Stimulated activated CD4-positive, alpha-beta T cell treated with anti-CD3 and anti-CD28 coated beads, Interleukin-12 subunit alpha, Interleukin-12 subunit beta, amount 100 ng/mL, for 4 hours (primary cell): Measurements from ENCODE around the gene PIBF1.
"Not testable (repeated sequence)": the region's sequence is repeated elsewhere in the genome, so short reads cannot be mapped to it uniquely, and the experiment has no call there.

Experiments used
- DNase-seq: peaks from one replicate; pipeline ENCODE4 v3.0.0-alpha.2; 2020

Gene PIBF1

GRCh38 chr13:73034901-73035300, 253.0 kb downstream of the PIBF1 start:
- no peak for DNase-seq

- DNase-seq = no peak
Observed at GRCh38 chr13:73035660-73036059, 253.7 kb downstream of the PIBF1 start.

GRCh38 chr13:73036566-73036965, 254.6 kb downstream of the PIBF1 start:
- DNase-seq = no peak

GRCh38 chr13:73038064-73038463, 256.1 kb downstream of the PIBF1 start:
- DNase-seq = no peak

- no peak for DNase-seq
Observed at GRCh38 chr13:73039201-73040108, 257.5 kb downstream of the PIBF1 start.

GRCh38 chr13:73040484-73040883, 258.6 kb downstream of the PIBF1 start:
- no peak for DNase-seq

GRCh38 chr13:73040968-73041596, 259.1 kb downstream of the PIBF1 start:
- DNase-seq = no peak

GRCh38 chr13:73045031-73045430, 263.1 kb downstream of the PIBF1 start:
- no peak for DNase-seq

GRCh38 chr13:73048615-73049014, 266.7 kb downstream of the PIBF1 start:
- not testable (repeated sequence) for DNase-seq

- DNase-seq = no peak
Observed at GRCh38 chr13:73054712-73055111, 272.8 kb downstream of the PIBF1 start.

GRCh38 chr13:73055813-73056564, 274.1 kb downstream of the PIBF1 start:
- DNase-seq = no peak

GRCh38 chr13:73056565-73056962, 274.6 kb downstream of the PIBF1 start:
- no peak for DNase-seq

- no peak for DNase-seq
Observed at GRCh38 chr13:73057284-73058063, 275.5 kb downstream of the PIBF1 start.

- no peak for DNase-seq
Observed at GRCh38 chr13:73058064-73058313, 276.1 kb downstream of the PIBF1 start.

GRCh38 chr13:73058432-73058735, 276.5 kb downstream of the PIBF1 start:
- no peak for DNase-seq

- DNase-seq = peak; percentile 95
Observed at GRCh38 chr13:73058736-73059459, 277.0 kb downstream of the PIBF1 start, which contains the start of gene KLF5. KLF5 (plus strand) TSS chr13:73059005; CDS start chr13:73059328, 323 bp downstream.

- DNase-seq = peak; percentile 38
Observed at GRCh38 chr13:73059460-73060250, 277.7 kb downstream of the PIBF1 start.

- no peak for DNase-seq
Observed at GRCh38 chr13:73060251-73061160, 278.6 kb downstream of the PIBF1 start.

GRCh38 chr13:73061473-73061872, 279.5 kb downstream of the PIBF1 start:
- no peak for DNase-seq

GRCh38 chr13:73061876-73062275, 279.9 kb downstream of the PIBF1 start:
- no peak for DNase-seq
